Measurements from ENCODE around the gene PRSS37. TPM values are rescaled to one million over a fixed set of nuclear protein-coding genes. Genes with fewer than 3 reads are reported as not detected.

Gene PRSS37, protein sequence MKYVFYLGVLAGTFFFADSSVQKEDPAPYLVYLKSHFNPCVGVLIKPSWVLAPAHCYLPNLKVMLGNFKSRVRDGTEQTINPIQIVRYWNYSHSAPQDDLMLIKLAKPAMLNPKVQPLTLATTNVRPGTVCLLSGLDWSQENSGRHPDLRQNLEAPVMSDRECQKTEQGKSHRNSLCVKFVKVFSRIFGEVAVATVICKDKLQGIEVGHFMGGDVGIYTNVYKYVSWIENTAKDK
- total RNA-seq = not detected

DNA sequence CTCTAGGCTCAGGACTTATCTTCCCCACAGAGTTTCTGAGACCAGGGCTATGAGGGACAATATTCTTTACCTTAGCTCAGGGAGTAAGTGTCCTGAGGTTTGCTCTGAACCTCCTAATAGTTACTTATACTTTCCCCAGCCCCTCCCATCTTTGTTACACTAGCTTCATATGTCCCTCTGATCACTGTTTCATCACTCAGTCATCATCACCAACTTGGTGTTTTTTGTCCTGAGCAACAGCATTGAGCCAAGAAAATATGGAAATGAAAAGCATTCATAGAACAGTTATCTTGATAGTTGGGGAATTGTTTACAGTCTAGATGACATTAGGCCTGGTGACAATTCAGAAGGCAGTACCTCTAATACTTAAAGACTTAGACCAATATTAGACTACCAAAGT, at the start of gene PRSS37:
Gene PRSS37 (minus strand): TSS at position 101 of the 400 bp plus-strand sequence. CDS start 436 bp downstream, outside the sequence.
- DNase-seq (no peak), ATAC-seq (no peak)
- intact Hi-C loops (cut with DNase I; ENCODE audit: low total_unique reads) = no loop called here
- no peaks in the 10 kb centered on the region for H3K4me1 ChIP-seq
- in situ Hi-C loops (cut with MboI; ENCODE audit: low sequenced_read_pairs in 4 of 4) = no loop called here
- no peaks in the 10 kb centered on the region for H3K36me3 ChIP-seq
- no peaks in the 10 kb centered on the region for H3K27me3 ChIP-seq
- H3K27ac ChIP-seq = no peak within 1 kb of the TSS
- H3K4me3 ChIP-seq = no peak within 1 kb of the TSS
- no peak for TF ChIP-seq POLR2A (IDR thresholded peaks at IDR 0.05)
- TF ChIP-seq, protein P1, sequence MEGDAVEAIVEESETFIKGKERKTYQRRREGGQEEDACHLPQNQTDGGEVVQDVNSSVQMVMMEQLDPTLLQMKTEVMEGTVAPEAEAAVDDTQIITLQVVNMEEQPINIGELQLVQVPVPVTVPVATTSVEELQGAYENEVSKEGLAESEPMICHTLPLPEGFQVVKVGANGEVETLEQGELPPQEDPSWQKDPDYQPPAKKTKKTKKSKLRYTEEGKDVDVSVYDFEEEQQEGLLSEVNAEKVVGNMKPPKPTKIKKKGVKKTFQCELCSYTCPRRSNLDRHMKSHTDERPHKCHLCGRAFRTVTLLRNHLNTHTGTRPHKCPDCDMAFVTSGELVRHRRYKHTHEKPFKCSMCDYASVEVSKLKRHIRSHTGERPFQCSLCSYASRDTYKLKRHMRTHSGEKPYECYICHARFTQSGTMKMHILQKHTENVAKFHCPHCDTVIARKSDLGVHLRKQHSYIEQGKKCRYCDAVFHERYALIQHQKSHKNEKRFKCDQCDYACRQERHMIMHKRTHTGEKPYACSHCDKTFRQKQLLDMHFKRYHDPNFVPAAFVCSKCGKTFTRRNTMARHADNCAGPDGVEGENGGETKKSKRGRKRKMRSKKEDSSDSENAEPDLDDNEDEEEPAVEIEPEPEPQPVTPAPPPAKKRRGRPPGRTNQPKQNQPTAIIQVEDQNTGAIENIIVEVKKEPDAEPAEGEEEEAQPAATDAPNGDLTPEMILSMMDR (IDR thresholded peaks at IDR 0.05 in 4 of 5, conservative IDR thresholded peaks at IDR 0.05 in 1 of 5) = no peak
- no peaks in the 10 kb centered on the region for H3K9me3 ChIP-seq

DNA sequence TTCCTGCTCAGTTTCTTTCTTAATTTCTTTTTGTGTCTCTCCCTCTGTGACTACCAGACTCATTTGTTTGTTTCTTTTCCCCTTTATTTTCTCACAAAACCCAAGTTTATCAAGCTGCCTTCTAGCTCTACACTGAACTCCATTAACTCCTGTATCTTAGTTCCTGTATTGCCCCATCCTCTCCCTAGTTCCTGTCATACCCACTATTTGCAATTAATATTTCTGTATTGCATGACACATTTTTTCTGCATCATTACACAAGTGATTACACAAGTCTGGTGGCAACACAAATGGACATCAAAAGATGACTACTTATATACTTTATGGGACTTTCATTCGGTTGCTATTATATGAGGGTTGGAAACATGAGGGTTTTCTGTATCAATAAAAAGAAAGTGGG, 48.0 kb upstream of the PRSS37 start:
- no peak overlapping the region for H3K4me3 ChIP-seq
- TF ChIP-seq POLR2A (IDR thresholded peaks at IDR 0.05) = no peak
- TF ChIP-seq, protein P1 (IDR thresholded peaks at IDR 0.05 in 4 of 5, conservative IDR thresholded peaks at IDR 0.05 in 1 of 5) = no peak
- in situ Hi-C loops (cut with MboI; ENCODE audit: low sequenced_read_pairs in 4 of 4) = no loop called here
- H3K27me3 ChIP-seq = no peaks in the 10 kb centered on the region
- ATAC-seq (no peak), DNase-seq (no peak)
- H3K36me3 ChIP-seq = no peaks in the 10 kb centered on the region
- no peak overlapping the region for H3K27ac ChIP-seq
- H3K4me1 ChIP-seq = no peaks in the 10 kb centered on the region
- intact Hi-C loops (cut with DNase I; ENCODE audit: low total_unique reads) = no loop called here
- no peaks in the 10 kb centered on the region for H3K9me3 ChIP-seq

DNA sequence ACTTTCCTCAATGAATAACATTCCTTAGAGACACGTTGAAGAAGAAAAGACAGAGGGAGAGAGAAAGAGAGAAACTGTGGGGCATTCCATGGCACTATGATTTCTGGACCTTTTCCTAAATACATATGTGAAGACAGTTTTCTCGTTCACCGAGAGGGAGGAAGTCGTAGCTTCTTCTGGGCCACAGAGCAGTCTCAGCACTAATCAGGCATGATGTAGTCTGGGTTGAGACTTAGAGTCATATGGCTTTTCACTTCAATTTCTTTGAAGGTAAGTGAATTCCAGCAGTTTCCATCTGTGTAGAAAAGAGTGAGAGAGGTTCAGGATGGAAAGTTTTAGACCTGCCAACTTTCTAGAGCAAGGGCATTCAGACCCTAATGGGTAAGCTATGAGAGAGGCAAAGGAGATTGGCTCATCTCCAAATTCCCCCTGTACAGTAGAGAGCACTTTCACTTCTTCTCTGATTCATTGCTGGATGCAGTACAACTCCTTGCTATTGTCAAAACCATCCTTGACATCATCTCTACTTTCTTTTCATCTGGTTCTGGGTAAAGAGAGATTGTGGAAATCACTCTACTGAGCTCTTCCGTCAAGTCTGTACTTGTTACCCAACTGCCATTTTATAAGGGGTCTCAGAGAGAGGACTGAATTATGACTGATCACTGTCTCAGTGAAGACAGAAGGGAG, 43.4 kb upstream of the PRSS37 start:
- no peaks in the 10 kb centered on the region for H3K9me3 ChIP-seq
- H3K27ac ChIP-seq = no peak overlapping the region
- DNase-seq (no peak), ATAC-seq (no peak)
- TF ChIP-seq, protein P1 (IDR thresholded peaks at IDR 0.05 in 4 of 5, conservative IDR thresholded peaks at IDR 0.05 in 1 of 5) = no peak
- TF ChIP-seq POLR2A (IDR thresholded peaks at IDR 0.05) = no peak
- intact Hi-C loops (cut with DNase I; ENCODE audit: low total_unique reads) = no loop called here
- no peak overlapping the region for H3K4me3 ChIP-seq
- H3K4me1 ChIP-seq = no peaks in the 10 kb centered on the region
- H3K36me3 ChIP-seq = no peaks in the 10 kb centered on the region
- H3K27me3 ChIP-seq = no peaks in the 10 kb centered on the region
- in situ Hi-C loops (cut with MboI; ENCODE audit: low sequenced_read_pairs in 4 of 4) = no loop called here

DNA sequence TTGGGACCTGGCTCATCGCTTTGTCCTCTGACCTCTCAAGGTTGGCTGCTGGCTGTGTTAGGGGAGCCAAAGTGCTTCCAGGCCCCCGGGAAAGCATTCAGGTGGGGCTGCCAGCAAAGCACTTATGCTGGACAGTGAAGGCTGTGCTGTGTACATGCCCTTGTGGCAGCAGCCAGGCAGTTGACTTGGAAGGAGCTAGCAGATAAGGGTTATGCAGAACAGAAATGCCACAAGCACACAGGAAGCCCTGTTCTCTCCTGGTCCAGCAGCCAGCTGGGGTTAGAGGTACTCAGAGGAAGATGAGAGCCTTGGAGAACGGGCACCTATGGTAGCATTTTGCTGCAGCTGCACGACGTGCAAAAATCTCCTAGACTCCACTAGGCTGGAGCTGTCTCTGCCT, 39.7 kb upstream of the PRSS37 start:
- Histone ChIP-seq H3K4me3 (no peak overlapping the region), H3K36me3 (no peaks in the 10 kb centered on the region), H3K27ac (no peak overlapping the region), H3K9me3 (no peaks in the 10 kb centered on the region), H3K4me1 (no peaks in the 10 kb centered on the region), H3K27me3 (no peaks in the 10 kb centered on the region)
- no peak for TF ChIP-seq POLR2A (IDR thresholded peaks at IDR 0.05)
- TF ChIP-seq, protein P1 (IDR thresholded peaks at IDR 0.05 in 4 of 5, conservative IDR thresholded peaks at IDR 0.05 in 1 of 5) = no peak
- in situ Hi-C loops (cut with MboI; ENCODE audit: low sequenced_read_pairs in 4 of 4) = no loop called here
- DNase-seq (no peak), ATAC-seq (no peak)
- intact Hi-C loops (cut with DNase I; ENCODE audit: low total_unique reads) = no loop called here

Data from gastrocnemius medialis (tissue), 4 donors.